ENCODE data around the gene DHRS7B.

GRCh38 chr17:21140911-21141310 lies 14.1 kb downstream of the DHRS7B start:
- TF ChIP-seq CTCF (conservative IDR thresholded peaks at IDR 0.05; ENCODE audit: low read depth, low read length) (no peak), EZH2 (IDR thresholded peaks at IDR 0.05; ENCODE audit: borderline replicate concordance, low read depth, low read length, poor library complexity, severe bottlenecking) (no peak)

Measured in A673 (cell line).